T-helper 1 cell (primary cell): ENCODE data around the gene SIM2.

Source experiments
- DNase-seq, 5 donors: peaks; one replicate each; pipeline ENCODE4 v3.0.0-alpha.2; 2012 to 2020

Gene SIM2

GRCh38 chr21:36769051-36769839 lies 70.3 kb downstream of the SIM2 start:
- no peak for DNase-seq

GRCh38 chr21:36773117-36773516 lies 74.2 kb downstream of the SIM2 start:
- DNase-seq = no peak

- DNase-seq = no peak
Observed at GRCh38 chr21:36773995-36774394, 75.1 kb downstream of the SIM2 start.

- no peak for DNase-seq
Observed at GRCh38 chr21:36776981-36777617, 78.2 kb downstream of the SIM2 start.

- DNase-seq = no peak
Observed at GRCh38 chr21:36780861-36781260, 81.9 kb downstream of the SIM2 start.

- DNase-seq = no peak
Observed at GRCh38 chr21:36783612-36784374, 84.9 kb downstream of the SIM2 start.

GRCh38 chr21:36784947-36785346 lies 86.0 kb downstream of the SIM2 start:
- no peak for DNase-seq

- no peak for DNase-seq
Observed at GRCh38 chr21:36785615-36786014, 86.7 kb downstream of the SIM2 start.

- no peak for DNase-seq
Observed at GRCh38 chr21:36786186-36786585, 87.3 kb downstream of the SIM2 start.

- DNase-seq = no peak
Observed at GRCh38 chr21:36788120-36788638, 89.3 kb downstream of the SIM2 start.

GRCh38 chr21:36790616-36791015 lies 91.7 kb downstream of the SIM2 start:
- no peak for DNase-seq

- DNase-seq = no peak
Observed at GRCh38 chr21:36791180-36791579, 92.3 kb downstream of the SIM2 start.

GRCh38 chr21:36791695-36792470 lies 93.0 kb downstream of the SIM2 start:
- DNase-seq = no peak

GRCh38 chr21:36792505-36792967 lies 93.6 kb downstream of the SIM2 start:
- DNase-seq = no peak

GRCh38 chr21:36796070-36796469 lies 97.2 kb downstream of the SIM2 start:
- DNase-seq = no peak

GRCh38 chr21:36798491-36798890 lies 99.6 kb downstream of the SIM2 start:
- DNase-seq = no peak
